ENCODE measurements around the gene FOSL1. TPM values are rescaled to one million over a fixed set of nuclear protein-coding genes. Genes with fewer than 3 reads are reported as not detected.

FOSL1 gene
- total RNA-seq, 1 donor from 2014 or later: 44.2 TPM

- no peaks in the 10 kb centered on the region for H3K36me3 ChIP-seq (ENCODE audit: control insufficient read depth, insufficient read depth, low read length)
- no peak for DNase-seq (ENCODE audit: low read depth)
- TF ChIP-seq CTCF (IDR thresholded peaks at IDR 0.05; ENCODE audit: insufficient read depth, low read length, poor library complexity, severe bottlenecking): no peak
Observed at GRCh38 chr11:65907878-65908277, 7.7 kb upstream of the FOSL1 start.

GRCh38 chr11:65906602-65907001 is 6.4 kb upstream of the FOSL1 start:
- no peak for DNase-seq (ENCODE audit: low read depth)
- H3K27me3 ChIP-seq (ENCODE audit: control insufficient read depth, insufficient read depth, low read length): no peaks in the 10 kb centered on the region
- H3K36me3 ChIP-seq (ENCODE audit: control insufficient read depth, insufficient read depth, low read length): no peaks in the 10 kb centered on the region
- H3K4me3 ChIP-seq (ENCODE audit: low read depth, low read length): no peak overlapping the region
- TF ChIP-seq CTCF (IDR thresholded peaks at IDR 0.05; ENCODE audit: insufficient read depth, low read length, poor library complexity, severe bottlenecking): no peak

More at GRCh38 chr11:65907878-65908277, 7.7 kb upstream of the FOSL1 start:
- H3K4me3 ChIP-seq (ENCODE audit: low read depth, low read length): no peak overlapping the region
- H3K27me3 ChIP-seq (ENCODE audit: control insufficient read depth, insufficient read depth, low read length): no peaks in the 10 kb centered on the region

GRCh38 chr11:65903715-65904114 is 3.5 kb upstream of the FOSL1 start:
- Histone ChIP-seq H3K27me3 (ENCODE audit: control insufficient read depth, insufficient read depth, low read length) (no peaks in the 10 kb centered on the region), H3K36me3 (ENCODE audit: control insufficient read depth, insufficient read depth, low read length) (no peaks in the 10 kb centered on the region), H3K4me3 (ENCODE audit: low read depth, low read length) (no peak overlapping the region)
- no peak for TF ChIP-seq CTCF (IDR thresholded peaks at IDR 0.05; ENCODE audit: insufficient read depth, low read length, poor library complexity, severe bottlenecking)
- no peak for DNase-seq (ENCODE audit: low read depth)

- no peak for TF ChIP-seq CTCF (IDR thresholded peaks at IDR 0.05; ENCODE audit: insufficient read depth, low read length, poor library complexity, severe bottlenecking)
- H3K27me3 ChIP-seq (ENCODE audit: control insufficient read depth, insufficient read depth, low read length): no peaks in the 10 kb centered on the region
- H3K36me3 ChIP-seq (ENCODE audit: control insufficient read depth, insufficient read depth, low read length): no peaks in the 10 kb centered on the region
- no peak for DNase-seq (ENCODE audit: low read depth)
- no peak overlapping the region for H3K4me3 ChIP-seq (ENCODE audit: low read depth, low read length)
Observed at GRCh38 chr11:65903068-65903481, 2.9 kb upstream of the FOSL1 start.

- H3K4me3 ChIP-seq (ENCODE audit: low read depth, low read length): peak overlapping the region; percentile 23
- no peak for TF ChIP-seq CTCF (IDR thresholded peaks at IDR 0.05; ENCODE audit: insufficient read depth, low read length, poor library complexity, severe bottlenecking)
- no peak for DNase-seq (ENCODE audit: low read depth)
- H3K36me3 ChIP-seq (ENCODE audit: control insufficient read depth, insufficient read depth, low read length): no peaks in the 10 kb centered on the region
- no peaks in the 10 kb centered on the region for H3K27me3 ChIP-seq (ENCODE audit: control insufficient read depth, insufficient read depth, low read length)
Observed at GRCh38 chr11:65900899-65901180, 652 bp upstream of the FOSL1 start.

- peak overlapping the region; percentile 92 for H3K4me3 ChIP-seq (ENCODE audit: low read depth, low read length)
- no peaks in the 10 kb centered on the region for H3K36me3 ChIP-seq (ENCODE audit: control insufficient read depth, insufficient read depth, low read length)
- no peak for DNase-seq (ENCODE audit: low read depth)
- no peaks in the 10 kb centered on the region for H3K27me3 ChIP-seq (ENCODE audit: control insufficient read depth, insufficient read depth, low read length)
- peak; percentile 23 for TF ChIP-seq CTCF (IDR thresholded peaks at IDR 0.05; ENCODE audit: insufficient read depth, low read length, poor library complexity, severe bottlenecking)
Observed at GRCh38 chr11:65899356-65900124, 648 bp downstream of the FOSL1 start.
